HG03175 (cell line): Measurements from ENCODE around the gene BRSK2.

Experiments
- ATAC-seq: cut with Tn5 transposase; IDR thresholded peaks from one replicate; pipeline ENCODE4 v1.9.1; 2021; ENCODE audit warnings: mild to moderate bottlenecking, moderate library complexity; ENCODE audit not compliant: unreplicated experiment

The BRSK2 gene

GRCh38 chr11:1394936-1395772, 5.4 kb downstream of the BRSK2 start:
- no peak for ATAC-seq

DNA sequence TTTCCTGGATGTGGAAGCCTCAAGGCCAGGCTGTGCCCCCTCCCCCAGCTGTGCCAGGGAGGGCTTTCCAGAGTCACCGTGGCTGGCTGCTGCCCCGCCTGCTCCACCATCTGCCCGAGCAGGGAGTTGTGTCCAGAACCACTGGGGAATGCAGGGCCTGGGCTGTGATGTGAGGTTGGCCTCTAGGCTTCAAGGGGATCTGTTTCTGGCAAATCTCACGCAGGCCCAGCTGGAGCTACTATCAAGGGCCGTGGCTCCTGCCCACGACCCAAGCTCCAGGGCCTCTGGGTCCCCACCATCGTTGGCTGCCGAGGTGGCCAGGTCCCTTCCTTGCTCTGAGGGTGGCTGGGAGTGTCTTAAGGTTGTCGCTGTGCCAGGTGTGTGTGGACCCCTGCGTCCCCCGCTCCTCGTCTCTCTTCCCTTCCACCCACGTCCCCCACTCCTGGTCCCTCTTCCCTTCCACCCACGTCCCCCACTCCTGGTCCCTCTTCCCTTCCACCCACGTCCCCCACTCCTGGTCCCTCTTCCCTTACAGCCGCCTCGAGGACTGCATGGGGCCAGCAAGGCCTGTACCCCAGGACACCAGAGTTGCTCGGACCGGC, 6.1 kb downstream of the BRSK2 start:
- ATAC-seq, result no peak

DNA sequence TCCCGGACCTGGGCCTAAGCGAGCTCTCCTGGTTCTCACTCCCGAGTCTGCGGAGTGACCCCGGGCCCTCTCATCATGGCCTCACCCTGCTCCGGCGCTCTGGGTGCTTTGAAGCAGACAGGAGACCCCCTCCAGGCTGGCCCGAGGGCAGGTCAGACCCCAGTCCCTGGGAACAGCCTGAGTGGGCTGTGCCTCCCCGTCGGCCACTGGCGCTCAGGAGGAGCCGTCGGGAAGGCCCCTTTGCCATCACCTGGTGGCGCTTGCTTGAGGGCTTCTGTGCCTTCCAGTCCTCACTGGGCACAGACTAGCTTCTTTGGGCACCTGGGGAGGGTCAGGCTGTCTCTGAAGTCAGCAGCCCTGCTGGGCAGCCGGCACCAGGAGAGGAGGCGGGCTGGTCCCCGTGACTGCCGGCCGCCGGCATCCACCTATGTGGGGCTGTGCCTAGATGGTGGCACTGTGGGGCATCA, 6.7 kb downstream of the BRSK2 start:
- ATAC-seq, result no peak

- no peak for ATAC-seq
Measured at GRCh38 chr11:1397146-1397861, 7.6 kb downstream of the BRSK2 start.

GRCh38 chr11:1397862-1398527, 8.3 kb downstream of the BRSK2 start:
- ATAC-seq, result no peak

GRCh38 chr11:1398528-1399235, 8.9 kb downstream of the BRSK2 start:
- ATAC-seq, result no peak

DNA sequence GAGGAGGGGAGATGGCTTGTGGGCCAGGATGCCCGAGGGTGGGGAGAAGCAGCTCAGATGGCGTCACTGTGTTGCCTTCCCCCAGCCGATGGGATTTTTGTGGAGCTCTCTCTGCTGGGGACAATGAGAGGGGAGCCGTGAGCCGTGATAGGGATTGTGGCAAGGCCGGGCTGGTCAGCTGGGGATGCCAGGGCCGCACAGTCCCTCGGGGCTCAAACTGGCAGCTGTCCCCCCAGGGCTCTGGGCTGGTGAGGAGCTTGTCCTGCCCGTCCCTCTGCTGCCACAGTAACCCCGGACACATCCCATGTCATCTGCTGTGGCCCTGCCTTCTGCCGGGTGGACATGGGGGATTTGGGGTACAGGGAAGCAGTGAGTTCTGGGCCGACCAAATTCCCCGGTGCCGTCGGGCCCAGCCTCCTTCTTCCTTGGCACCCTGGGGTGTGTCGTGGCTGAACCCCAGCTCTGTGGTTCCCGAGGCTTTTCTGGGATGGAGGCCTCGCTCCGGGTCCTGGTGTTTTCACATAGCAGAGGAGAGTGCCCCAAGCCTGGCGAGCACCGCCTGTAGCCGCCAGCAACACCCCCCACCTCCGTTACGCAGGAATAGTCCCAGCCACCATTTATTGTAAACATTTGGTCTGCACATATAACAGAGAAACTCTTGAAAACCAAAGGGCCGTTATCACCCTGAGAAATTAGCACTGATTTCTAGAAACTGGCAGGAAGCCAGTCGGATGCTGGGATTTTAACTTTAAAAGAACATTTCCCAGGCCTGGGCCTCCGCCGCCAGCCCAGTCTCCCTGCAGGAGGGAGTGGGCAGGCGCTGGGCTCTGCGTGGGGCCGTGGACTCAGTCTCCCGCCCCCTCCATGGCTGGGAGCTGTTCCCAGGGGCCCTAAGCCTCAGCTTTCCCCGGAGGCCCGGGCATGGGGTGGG, 9.9 kb downstream of the BRSK2 start:
- no peak for ATAC-seq

DNA sequence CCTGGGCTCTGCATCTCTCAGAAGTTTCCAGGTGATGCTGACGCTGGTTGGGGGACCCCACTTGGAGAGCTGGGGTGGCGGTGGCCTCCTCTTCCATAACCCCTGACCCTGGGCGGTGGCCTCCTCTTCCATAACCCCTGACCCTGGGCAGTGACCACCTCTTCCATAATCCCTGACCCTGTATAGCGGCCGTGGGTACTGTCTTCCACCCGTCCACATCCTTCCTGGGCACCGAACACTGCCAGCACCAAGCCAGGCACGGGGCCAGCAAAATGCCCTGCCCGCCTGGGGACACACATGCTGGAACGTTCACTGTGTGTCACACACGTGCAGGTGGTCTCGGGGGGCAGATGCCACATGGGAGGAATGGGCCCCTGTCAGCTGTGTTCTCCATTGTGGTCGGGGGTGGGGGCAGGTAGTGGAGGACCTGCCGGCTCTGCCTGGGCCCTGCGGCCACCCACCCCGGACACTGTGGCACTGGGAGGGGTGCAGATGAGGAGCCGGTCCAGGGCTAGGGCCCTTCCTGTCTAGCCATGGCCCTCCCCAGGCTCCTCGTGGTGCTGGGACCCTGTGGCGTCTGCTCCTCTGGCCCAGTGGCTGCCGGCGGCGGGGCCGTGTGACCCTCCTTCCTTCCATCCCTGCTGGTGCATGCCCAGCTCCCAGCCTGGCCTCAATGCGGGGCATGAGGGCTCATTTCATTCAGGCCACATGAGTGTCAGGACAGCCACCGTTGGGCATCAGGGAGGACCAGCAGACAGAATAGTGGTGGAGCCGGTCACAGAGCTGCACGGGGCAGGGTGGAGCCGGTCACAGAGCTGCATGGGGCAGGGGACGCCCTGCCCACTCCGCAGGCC, 10.8 kb downstream of the BRSK2 start:
- ATAC-seq, result no peak

DNA sequence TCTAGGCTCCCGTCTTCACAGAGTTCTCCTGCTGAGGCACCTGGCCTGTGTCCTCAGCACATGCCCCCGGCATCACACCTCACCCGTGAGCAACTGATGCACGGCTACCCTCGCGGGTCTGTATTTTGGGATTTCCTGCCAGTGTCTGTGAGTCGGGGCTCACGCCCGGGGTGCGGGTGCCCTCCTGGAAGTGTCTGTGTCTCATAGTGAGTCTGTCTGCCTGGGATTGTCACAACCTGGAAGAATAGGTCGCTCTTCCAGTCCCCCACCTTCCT, 11.4 kb downstream of the BRSK2 start:
- ATAC-seq, result no peak

DNA sequence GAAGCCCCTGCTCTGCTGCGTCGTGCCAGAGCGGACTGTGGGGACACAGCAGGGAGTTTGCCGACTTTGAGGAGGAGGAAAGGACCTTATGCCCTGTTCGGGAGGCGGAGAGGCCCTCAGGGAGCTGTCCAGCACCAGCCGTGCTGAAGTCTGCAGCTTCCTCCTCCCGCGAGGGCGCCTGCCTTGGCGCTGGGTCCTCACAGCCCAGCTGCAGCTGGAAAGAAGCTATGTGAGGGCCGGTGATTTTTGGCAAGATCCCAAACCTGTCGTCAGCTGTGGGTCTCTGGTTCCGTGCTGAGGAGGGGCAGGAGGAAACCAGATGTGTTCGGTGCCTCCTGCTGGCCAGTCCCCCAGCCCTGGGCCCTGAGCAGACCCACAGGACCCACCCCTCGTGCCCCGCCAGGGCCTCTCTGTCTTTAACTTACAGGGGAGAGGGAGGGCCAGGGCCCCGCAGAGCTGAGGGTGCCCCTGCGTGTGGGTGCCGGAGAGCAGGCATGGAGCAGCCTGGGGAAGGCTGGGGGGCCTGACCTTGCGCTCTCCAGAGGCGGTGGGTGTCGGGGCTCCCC, 12.0 kb downstream of the BRSK2 start:
- ATAC-seq, result no peak

DNA sequence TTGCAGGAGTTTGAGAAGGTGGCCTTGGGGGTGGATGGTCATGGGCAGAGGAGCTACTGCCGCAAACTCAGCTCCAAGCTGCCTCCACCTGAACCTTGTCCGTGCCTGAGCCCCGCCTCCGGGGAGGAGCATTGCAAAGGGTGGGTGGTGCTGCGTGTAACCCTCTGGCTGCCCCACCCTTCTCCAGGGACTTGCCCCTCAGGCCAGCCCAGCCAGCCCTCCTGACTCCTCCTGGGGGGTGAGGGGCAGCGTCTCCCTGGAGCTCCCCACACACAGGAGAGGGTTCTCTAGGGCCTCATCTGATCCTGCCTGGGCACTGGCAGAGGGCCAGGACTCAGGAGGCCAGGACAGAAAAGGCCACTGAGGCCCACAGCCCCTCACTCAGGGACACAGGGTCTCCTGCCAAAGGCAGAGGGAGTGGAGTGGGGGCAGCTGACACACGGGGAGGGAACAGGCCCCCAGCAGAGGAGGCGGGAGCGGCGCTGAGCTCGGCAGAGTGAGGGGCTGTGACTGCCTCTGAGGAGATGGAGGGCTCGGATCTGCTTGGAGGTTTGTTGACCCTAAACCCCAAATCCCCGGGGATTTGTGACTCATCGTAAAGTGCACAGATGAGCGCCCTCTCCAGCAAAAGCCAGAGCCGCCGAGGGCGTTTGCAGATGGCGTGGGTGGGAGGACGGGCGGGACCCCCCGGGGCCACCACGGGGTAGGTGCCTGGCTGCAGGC, 12.8 kb downstream of the BRSK2 start:
- no peak for ATAC-seq

GRCh38 chr11:1403078-1403620, 13.4 kb downstream of the BRSK2 start:
- ATAC-seq, result no peak

DNA sequence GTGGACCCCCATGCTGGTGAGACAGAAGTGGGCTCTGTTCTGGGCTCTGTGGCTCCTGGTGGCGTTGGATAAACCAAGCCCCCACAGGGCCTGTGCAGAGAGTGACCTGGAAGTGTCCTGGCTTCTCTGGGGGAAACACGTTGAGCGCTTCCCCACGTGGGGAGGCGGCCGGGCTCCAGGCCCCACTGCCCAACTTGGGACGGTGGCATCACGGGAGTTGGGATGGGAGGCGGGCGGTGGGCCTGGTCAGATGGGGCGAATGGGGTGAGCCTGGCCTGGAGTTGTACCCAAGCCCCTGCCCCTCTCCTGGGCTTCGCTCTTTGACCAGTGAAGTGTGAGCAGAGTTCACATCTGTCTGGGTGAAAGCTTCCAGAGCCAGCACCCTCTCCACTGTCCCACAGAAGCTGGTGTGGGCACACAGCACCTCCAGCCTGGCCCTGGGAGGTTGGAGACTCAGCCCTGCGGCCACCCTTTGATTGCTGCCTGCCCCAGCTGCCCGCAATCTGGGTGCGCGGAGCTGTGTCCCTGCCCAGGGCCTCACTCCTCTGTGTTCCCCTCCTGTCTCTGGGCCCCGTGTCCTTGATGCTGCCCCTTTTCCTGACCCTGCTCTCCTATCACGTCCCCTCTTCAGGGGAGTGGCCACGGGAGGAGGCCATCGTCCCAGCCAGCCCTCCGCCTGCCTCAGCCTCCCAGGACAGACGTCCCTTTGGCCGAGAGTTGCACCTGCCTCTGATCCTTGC, 14.2 kb downstream of the BRSK2 start:
- ATAC-seq, result no peak

DNA sequence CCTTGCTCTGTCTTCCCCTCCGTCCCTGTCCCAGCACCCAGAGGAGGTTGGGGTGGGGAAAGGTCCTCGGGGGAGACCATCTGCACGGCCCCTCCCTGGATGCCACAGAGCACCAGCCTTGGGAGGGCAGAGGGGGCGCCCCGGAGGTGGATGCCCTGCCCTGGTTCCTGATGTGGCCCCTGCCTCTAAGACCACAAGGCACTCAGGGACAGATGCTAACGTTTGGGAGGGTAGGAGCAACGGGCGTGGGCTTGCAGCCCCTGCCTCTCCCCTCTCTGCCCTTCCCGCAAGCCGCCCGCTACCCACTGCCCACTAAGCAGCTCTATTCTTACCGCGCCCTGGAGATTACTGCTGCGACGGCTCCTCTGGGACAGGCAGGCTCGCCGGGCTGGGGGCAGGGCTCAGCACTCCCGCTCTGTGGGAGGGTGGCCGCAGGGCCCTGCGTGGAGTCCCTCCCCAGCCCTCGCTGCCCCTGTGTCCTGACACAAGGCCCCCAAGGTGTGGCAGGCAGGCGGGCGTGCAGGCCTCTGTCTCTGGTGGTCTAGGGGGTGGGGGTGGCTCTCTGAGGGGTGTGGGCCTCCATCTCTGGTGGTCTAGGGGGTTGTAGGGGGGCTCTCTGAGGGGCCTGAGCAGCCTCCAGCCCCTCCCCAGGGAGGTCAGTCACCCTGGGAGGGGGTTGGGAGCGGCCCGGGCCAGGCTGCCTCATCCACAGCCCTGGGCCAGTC, 14.9 kb downstream of the BRSK2 start:
- no peak for ATAC-seq

DNA sequence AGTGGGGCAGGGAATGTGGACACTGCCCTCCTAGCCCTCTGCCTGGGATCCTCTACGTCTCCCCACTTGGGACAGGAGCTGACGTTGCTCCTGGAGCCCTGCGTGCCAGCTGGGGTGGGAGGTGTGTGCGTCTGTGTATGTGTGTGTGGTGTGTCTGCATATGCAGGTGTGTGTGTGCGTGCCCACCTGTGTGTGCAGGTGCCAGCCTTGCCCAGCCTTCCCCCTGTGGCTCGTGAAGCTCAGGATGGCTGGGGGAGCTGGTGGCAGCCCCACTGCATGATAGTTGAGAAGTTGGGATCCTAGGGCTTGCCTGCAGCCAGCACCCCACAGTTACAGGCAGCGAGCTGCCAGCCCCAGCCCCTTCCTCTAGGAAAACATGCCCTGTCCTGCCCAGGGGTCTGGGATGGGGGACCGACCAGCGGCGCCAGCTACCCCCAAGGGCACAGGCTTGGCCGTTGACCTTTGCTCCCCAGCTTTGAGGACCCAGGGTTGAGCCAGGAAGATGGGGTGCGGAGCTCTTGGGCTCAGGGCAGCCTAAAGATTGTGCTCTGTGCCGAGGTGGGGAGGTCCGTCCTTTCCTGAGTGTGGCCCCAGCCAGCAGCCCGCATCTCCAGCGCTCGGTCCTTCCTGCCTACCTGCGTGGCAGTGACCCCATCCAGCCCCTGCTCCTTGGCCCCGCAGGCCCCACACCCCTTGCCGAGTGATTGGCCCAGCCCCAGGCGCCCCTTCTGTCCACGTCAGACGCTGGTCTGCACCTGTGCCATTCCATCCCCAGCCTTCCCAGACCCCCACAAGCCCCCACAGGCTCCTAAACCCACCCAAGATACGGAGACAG, 15.7 kb downstream of the BRSK2 start:
- ATAC-seq, result no peak
